Mesangial cell (primary cell): ENCODE data around the gene ABCA7. TPM values are rescaled to one million over a fixed set of nuclear protein-coding genes. Genes with fewer than 3 reads are reported as not detected.

Experiments
- total RNA-seq: library from RNA; depleted of rRNA; stranded (reverse); fragments of >200 nt; gene quantifications from 2 replicates; pipeline ENCODE4 v1.2.3, GENCODE V29; 2015

Gene ABCA7, protein sequence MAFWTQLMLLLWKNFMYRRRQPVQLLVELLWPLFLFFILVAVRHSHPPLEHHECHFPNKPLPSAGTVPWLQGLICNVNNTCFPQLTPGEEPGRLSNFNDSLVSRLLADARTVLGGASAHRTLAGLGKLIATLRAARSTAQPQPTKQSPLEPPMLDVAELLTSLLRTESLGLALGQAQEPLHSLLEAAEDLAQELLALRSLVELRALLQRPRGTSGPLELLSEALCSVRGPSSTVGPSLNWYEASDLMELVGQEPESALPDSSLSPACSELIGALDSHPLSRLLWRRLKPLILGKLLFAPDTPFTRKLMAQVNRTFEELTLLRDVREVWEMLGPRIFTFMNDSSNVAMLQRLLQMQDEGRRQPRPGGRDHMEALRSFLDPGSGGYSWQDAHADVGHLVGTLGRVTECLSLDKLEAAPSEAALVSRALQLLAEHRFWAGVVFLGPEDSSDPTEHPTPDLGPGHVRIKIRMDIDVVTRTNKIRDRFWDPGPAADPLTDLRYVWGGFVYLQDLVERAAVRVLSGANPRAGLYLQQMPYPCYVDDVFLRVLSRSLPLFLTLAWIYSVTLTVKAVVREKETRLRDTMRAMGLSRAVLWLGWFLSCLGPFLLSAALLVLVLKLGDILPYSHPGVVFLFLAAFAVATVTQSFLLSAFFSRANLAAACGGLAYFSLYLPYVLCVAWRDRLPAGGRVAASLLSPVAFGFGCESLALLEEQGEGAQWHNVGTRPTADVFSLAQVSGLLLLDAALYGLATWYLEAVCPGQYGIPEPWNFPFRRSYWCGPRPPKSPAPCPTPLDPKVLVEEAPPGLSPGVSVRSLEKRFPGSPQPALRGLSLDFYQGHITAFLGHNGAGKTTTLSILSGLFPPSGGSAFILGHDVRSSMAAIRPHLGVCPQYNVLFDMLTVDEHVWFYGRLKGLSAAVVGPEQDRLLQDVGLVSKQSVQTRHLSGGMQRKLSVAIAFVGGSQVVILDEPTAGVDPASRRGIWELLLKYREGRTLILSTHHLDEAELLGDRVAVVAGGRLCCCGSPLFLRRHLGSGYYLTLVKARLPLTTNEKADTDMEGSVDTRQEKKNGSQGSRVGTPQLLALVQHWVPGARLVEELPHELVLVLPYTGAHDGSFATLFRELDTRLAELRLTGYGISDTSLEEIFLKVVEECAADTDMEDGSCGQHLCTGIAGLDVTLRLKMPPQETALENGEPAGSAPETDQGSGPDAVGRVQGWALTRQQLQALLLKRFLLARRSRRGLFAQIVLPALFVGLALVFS (N-terminal part only)
- total RNA-seq, result 25.1 and 37.0 TPM in 2 replicates

DNA sequence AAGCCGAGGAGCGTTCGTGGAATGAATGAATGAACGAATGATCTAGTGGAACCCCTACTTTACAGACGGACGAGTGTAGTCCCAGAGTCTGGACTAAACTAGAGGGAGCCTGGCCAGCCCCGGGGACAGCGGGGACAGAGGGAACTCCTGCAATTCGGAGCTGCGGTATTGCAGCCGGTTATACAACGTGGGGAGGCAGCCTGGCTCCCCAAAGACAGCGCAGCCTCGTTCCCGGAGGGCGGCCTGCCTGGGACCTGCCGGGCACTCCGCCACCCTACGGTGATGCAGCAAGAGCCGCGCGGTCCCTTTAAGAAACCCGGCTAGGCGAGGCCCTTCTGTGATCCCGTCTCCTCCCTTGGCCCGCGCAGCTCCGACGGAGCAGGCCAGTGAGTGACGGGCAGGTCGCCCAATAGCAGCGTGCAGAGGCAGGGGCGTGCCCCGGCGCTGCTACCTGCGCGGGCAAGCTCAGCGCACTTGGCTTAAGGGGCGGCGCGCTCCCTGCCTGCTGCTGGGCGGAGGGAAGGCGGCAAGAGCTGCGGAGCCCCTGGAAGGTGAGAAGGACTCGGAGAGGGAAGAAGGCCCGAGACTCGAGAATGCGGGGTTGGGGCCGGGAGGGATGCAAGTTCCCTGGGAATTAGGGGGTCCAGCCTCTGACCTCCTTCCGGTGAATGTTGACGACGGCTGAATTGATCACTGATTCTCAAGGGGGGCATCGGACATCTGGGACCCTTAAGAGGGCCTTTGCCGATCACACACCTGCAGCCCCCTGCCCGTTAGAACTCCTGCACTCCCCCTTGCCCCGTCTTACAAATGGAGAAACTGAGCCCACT lies at the start of gene ABCA7:
Gene ABCA7 (plus strand): TSS at position 462 of the 830 bp plus-strand sequence. CDS start 1,255 bp downstream, outside the sequence.

DNA sequence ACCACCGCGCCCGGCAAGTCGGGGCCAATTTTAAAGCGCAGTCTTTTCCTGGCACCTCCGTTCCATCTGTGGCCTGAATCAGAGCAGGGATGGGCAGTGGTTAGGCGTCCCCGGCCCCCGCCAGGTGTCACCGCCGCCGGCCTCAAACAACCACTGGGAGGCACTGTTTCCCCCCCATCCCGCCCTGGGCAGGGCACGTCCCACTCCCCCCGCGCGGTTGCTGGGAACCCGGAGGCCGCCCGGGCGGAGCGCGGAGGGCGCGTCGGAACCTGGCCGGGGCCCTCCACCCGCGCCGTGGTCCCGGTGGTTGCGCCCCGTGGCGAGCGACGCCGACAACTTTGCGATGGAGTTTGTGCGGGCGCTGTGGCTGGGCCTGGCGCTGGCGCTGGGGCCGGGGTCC lies 39.8 kb upstream of the ABCA7 start, which contains the start of gene GRIN3B:
Gene GRIN3B (plus strand): TSS at position 325 of the 400 bp plus-strand sequence. CDS start 19 bp downstream, at position 344.

DNA sequence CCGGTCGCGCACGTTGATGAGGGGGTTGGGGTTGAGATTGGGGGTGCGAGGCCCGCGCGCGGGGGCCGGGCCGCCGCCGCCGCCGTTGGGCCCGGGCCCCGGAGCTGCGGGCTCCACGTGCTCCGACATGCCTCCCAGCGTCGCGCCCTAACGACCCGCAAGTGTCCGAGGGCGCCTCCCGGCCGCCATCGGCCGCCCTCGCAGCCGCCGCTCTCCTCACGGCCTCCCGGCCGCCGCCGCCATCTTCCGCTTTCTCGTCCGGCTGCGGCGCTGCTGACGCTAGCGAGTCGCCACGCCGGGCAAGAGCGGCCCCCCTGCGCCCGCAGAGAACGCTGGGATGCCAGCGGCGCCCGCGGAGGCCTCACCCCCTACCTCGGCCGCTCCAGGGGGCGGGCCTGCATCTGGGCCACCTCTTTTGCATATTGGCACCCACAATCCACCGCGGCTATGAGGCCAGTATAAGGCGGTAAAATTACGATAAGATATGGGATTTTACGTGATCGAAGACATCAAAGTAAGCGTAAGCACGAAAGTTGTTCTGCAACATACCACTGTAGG lies 19.0 kb upstream of the ABCA7 start, which contains the start of gene TMEM259:
Gene TMEM259 (minus strand): TSS at position 256 of the 558 bp plus-strand sequence. CDS start 127 bp downstream, at position 129.

DNA sequence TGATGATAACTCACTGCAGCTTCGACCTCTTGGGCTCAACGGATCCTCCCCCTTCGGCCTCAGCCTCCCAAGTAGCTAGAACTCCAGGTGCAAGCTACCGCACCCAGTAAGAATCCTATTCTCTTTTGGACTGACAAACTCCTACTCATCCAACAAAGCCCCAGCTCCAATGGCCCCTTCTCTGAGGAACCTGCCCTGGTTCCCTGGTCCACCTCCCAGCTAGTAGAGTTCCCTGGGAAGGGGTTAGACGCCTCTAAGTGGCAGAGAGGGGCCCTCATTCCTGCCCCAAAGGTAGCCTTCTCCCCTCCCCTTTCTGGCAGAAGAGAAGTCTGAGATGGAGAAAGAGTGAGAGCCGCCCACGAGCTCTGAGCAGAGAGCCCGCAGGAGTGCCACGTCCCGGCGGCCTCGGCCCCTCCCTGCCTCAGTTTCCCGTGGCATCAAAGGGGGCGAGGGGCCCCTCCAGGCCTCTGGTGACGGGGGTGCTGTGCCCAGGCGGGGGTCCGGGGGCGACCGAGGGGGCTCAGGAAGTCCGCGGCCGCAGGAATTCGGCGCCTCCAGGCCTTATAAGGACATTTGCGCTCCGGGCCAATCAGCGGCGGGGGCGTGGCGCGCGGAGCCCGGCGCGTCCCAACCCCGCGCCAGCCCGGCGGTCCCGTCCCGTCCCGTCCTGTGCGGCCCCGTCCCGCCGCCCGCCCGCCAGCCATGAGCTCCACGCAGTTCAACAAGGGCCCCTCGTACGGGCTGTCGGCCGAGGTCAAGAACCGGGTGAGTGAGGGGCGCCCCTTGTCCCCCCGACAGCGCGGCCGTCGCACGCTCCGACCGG lies 13.7 kb upstream of the ABCA7 start, which contains the start of gene CNN2:
Gene CNN2 (plus strand): TSS at position 649 of the 823 bp plus-strand sequence. CDS start 54 bp downstream, at position 703.

DNA sequence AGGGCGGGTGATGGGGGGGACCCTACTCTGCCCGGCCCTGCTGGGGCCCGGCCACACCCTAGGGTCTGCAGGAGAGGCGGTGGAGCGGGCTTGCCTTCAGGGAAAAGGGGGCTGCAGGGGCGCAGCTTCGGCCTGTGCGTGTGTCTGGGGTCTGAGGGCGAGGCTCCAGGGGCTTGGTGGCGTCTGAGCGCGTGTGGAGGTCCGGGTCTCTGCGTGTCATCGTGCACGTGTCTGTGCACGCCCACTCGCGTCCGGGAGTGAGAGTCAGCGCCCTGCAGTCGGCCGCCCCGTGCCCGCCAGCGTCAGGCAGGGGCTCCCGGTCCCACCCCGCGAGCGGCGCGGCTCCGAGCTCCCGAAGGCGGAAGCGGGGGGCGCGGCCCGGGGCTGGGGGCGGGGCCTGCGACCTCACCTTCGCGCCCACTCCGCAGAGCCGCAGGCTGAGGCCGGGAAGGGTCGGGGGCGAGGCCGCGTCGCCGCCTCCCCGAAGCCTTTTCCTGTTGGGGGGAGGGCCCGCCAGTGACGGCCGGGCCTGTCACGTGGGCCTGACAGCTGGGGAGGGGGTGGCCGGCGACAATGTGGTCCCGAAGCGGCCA lies 26.9 kb downstream of the ABCA7 start, which contains the start of gene ARHGAP45:
Gene ARHGAP45 (plus strand): TSS at position 420 of the 593 bp plus-strand sequence. CDS start 239 bp downstream, outside the sequence.

DNA sequence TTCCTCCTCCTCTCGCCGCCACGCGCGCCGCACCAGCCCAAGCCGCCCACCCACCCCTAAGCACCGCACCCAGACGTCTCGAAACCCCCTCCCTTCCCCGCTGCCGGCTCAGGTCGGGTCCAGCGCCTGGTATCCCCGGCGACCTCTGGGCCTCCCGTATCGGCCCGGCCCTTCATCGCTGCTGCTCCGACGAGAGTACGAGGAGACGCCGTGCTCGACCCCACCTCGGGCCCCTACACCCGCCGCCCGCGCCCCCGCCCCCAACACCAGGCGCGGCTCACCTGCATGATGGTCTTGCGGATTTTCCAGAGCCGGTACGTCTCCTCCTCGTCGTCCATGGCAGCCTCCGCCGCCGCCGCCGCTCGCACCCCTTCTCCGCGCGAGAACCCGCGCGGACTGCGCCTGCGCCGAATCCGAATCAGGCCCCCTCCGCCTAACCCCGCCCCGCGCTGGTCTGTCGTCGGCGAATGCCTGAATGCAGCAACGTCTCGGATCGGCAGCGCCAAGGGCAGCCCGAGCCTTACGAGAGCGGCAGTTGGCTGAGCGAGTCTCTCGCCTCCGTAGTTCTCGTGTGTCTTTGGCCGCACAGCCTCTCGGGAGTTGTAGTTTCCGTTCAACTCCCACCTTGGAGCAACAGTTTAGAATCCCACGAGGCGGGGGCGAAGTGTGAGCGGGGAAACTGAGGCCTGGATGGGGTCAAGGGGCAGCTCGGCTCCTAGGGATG lies 55.2 kb downstream of the ABCA7 start, which contains the start of gene POLR2E:
Gene POLR2E (minus strand): TSS at position 398 of the 724 bp plus-strand sequence. CDS start 60 bp downstream, at position 338.

DNA sequence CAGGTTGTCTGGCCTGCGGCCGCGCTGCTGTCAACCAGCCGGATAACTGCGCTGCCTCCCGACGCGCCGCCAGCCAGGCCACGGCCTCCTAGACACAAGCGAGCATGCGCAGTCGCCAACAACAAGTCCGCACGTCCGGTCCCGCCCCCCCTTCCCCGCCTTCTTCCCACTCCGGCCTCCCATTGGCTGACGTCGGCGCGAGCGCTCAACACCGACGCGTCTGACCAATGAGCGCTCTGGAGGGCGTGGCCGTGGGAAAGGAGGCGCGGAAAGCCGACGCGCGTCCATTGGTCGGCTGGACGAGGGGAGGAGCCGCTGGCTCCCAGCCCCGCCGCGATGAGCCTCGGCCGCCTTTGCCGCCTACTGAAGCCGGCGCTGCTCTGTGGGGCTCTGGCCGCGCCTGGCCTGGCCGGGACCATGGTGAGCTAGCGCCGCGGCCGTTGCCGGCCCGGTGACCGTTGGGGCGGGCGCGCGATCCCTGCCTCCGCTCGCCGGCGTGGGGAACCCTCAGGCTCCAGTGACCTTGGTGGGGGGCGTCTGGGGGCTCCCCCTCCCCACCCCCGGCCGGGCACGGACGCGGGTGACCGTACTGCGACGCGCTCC lies 63.9 kb downstream of the ABCA7 start, which contains the start of gene GPX4:
Gene GPX4 (plus strand): TSS at position 287 of the 603 bp plus-strand sequence. CDS start 50 bp downstream, at position 337.

Other genes starting within 250 kb of the ABCA7 start
- gene PTBP1, start 242.7 kb upstream of the ABCA7 start, total RNA-seq, result 230 and 407 TPM in 2 replicates
- gene PLPPR3, start 218.2 kb upstream of the ABCA7 start, total RNA-seq, result 1.5 and 4.7 TPM in 2 replicates
- gene AZU1, start 212.3 kb upstream of the ABCA7 start, total RNA-seq, result not detected in 2 replicates
- not detected in 2 replicates for gene PRTN3, start 199.1 kb upstream of the ABCA7 start, total RNA-seq
- 0.63 TPM in 1 of 2 replicates, not detected in the other for gene ELANE, start 187.8 kb upstream of the ABCA7 start, total RNA-seq
- gene CFD, start 180.4 kb upstream of the ABCA7 start, total RNA-seq, result 0.81 and 7.0 TPM in 2 replicates
- 63.2 and 66.3 TPM in 2 replicates for gene MED16, start 146.9 kb upstream of the ABCA7 start, total RNA-seq
- gene RNU6-9, start 146.6 kb upstream of the ABCA7 start, total RNA-seq, result not detected in 2 replicates
- gene R3HDM4, start 126.9 kb upstream of the ABCA7 start, total RNA-seq, result 45.5 and 61.0 TPM in 2 replicates
- 0.13 TPM in 1 of 2 replicates, not detected in the other for gene KISS1R, start 122.8 kb upstream of the ABCA7 start, total RNA-seq
- 22.1 and 24.1 TPM in 2 replicates for gene ARID3A, start 114.1 kb upstream of the ABCA7 start, total RNA-seq
- 91.8 and 108 TPM in 2 replicates for gene WDR18, start 55.8 kb upstream of the ABCA7 start, total RNA-seq
- gene GRIN3B, start 39.7 kb upstream of the ABCA7 start, total RNA-seq, result 0.49 and 2.5 TPM in 2 replicates
- 165 and 187 TPM in 2 replicates for gene TMEM259, start 19.0 kb upstream of the ABCA7 start, total RNA-seq
- gene RNU6-2, start 18.6 kb upstream of the ABCA7 start, total RNA-seq, result not detected in 2 replicates
- gene CNN2, start 13.5 kb upstream of the ABCA7 start, total RNA-seq, result 407 and 539 TPM in 2 replicates
- 3.1 and 4.8 TPM in 2 replicates for gene ARHGAP45, start 27.1 kb downstream of the ABCA7 start, total RNA-seq
- gene POLR2E, start 55.3 kb downstream of the ABCA7 start, total RNA-seq, result 264 and 284 TPM in 2 replicates
- 420 and 659 TPM in 2 replicates for gene GPX4, start 63.9 kb downstream of the ABCA7 start, total RNA-seq
- gene SBNO2, start 134.2 kb downstream of the ABCA7 start, total RNA-seq, result 48.6 and 75.7 TPM in 2 replicates
- 84.1 and 84.6 TPM in 2 replicates for gene STK11, start 165.7 kb downstream of the ABCA7 start, total RNA-seq
- 5.1 and 6.1 TPM in 2 replicates for gene CBARP, start 197.9 kb downstream of the ABCA7 start, total RNA-seq
- 145 and 173 TPM in 2 replicates for gene ATP5F1D, start 201.6 kb downstream of the ABCA7 start, total RNA-seq
- 47.1 and 61.0 TPM in 2 replicates for gene MIDN, start 208.5 kb downstream of the ABCA7 start, total RNA-seq
- 119 and 190 TPM in 2 replicates for gene CIRBP, start 229.2 kb downstream of the ABCA7 start, total RNA-seq
- gene FAM174C, start 235.4 kb downstream of the ABCA7 start, total RNA-seq, result 92.3 and 109 TPM in 2 replicates
- gene EFNA2, start 245.8 kb downstream of the ABCA7 start, total RNA-seq, result 0.65 and 2.3 TPM in 2 replicates